NK-92 (cell line): ENCODE data around the gene SH2D6.
"Not testable (repeated sequence)": the region's sequence is repeated elsewhere in the genome, so short reads cannot be mapped to it uniquely, and the experiment has no call there.

Source experiments
- DNase-seq: peaks from one replicate; lab custom pipeline; 2025; ENCODE audit not compliant: unreplicated experiment; lab: John Stamatoyannopoulos, UW

The SH2D6 gene

DNA sequence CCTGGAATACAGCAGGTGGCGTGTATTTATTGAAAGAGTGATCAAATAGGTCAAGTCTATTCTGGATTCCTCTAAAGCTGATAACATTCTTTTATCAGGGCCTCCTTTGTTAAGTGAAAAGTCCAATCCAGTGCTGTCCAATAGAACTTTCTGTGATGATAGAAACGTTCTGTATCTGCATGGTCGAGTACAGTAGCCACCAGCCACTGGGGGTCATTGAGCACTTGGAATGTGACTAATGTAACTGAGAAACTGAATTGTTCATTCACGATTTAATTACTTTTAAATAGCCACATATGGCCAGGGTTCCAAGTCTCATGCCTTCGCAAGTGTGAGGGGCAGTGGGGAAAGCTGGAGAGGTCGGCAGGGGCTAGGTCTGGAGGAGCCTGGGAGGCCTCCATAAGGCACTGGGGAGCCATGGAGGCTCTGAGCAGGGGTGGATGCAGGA, 20.5 kb downstream of the SH2D6 start:
- no peak for DNase-seq

DNA sequence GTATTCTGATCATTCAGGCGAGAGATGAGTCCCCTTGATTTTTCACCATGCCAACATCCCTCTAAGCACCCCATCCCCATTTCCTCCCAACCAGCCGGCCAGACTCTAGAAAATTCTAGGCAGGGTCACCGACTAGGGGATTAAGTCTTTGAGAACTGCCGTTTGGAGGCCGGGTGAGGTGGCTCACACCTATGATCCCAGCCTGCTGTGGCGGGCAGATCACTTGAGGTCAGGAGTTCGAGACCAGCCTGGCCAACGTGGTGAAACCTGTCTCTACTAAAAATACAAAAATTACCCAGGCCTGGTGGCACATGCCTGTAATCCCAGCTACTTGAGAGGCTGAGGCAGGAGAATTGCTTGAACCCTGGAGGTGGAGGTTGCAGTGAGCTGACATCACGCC, 21.1 kb downstream of the SH2D6 start:
- DNase-seq = not testable (repeated sequence)

DNA sequence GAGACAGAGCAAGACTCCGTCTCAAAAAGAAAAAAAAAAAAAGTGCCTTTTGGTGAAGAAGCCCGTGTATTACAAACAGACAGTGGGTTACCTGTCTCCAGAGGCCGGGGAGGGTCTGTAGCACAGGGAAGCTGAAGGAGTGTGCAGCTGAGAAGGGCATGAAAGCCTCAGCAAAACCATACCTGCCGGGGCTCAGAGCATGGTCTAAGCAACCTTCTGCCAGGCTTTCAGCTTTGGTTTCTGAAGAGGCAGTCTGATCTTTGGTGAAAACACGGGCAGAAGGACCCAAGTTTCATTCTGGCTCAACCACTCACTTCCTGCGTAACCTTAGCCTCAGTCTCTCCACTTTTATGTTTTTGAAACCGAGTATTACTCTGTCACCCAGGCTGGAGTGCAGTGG, 21.5 kb downstream of the SH2D6 start:
- no peak for DNase-seq

DNA sequence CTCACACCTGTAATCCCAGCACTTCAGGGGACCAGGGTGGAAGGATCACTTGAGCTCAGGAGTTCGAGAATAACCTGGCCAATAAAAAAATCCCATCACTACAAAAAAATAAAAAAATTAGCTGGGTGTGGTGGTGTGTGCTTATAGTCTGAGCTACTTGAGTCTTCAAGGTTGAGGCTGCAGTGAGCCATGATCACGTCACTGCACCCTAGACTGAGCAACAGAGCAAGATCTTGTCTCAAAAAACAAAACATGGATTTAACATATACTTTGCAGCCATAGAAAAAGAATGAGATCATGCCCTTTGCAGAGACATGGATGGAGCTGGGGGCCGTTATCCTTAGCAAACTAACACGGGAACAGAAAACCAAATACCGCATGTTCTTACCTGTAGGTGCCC, 22.2 kb downstream of the SH2D6 start:
- DNase-seq = no peak

DNA sequence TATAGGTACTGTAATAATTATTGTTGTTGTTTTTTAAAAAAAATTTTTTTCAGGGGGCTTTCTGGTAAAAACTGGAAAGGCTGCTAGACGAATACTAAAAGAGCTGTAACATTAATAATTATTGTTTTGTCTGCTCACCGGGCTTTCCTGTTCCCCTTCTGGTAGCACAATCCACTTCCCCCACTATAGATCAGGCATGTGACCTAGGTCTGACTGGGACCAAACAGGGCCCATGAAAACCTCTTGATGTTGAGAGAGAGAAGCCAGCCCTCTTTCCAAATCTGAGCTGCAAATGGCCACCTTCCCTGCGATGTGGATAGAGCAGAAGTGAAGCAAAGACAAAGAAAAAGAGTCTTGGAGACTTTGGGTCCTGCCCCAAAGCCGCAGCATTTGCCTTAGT, 23.4 kb downstream of the SH2D6 start:
- DNase-seq = no peak

DNA sequence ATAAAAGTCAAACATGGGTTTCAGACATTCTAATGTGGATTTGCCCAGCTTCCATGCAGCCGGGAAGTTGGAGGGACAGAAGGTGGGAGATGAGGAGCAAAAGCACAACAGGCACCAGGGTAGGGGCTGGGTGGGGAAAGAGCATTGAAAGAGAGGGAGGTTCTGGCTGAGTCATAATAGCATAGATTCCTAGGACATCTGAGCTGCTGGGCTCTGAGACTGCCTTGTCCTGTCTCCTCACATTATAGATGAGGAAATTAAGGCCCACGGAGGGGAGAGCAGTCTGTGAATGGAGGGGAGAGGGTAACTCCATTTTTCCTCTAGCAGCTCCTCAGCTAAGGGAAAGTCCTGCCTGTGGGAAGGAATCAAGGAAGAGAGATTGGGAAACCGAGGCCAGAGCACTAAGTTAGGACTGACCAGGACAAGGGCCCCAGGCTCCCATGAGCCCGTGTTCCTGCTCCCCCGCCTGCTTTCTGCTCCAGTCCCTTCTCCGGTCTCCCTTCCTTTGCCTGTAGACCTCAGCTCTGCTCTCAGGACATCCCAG, 26.2 kb downstream of the SH2D6 start:
- DNase-seq = no peak

DNA sequence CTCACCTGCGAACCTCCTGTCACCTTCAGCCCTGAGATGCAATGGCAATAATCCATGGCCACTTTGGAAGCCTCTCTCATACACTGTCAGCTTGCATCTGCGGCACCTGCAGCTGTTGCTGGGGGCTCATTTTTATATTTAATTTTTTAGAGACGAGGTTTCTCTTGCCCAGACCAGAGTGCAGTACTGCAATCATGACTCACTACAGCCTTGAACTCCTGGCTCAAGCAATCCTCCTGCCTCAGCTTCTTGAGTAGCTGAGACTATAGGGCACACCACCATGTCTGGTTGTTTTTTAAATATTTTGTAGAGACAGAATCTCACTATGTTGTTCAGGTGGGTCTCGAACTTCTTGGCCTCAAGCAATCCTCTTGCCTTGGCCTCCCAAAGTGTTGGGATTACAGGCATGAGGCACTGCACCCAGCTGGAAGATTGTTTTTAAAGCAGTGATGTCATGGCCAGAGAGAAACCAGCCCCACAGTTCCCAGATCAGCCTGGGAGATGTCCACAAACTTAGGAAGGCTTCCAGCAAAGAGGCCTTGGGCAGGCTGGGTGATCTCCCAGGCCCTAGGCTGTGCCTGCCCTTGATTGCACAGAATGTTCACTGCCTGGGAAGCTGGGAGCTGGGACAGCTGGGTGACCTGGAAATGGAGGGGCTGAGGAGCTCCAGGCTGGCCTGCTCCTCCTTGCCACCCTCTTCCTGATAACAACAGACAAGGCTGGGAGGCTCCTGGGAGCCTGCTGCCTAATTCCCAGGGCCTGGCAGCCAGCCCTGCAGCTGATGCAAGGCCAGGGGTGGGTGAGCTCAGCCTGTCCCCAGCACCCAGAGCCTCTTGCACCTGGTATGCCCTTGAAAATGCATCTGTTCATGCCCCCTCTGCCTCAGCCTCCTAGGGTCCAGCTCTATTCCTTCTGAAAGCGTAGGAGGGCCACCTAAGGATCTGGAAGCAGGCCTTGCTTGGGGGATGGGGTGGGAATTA, 27.1 kb downstream of the SH2D6 start:
- DNase-seq = no peak

DNA sequence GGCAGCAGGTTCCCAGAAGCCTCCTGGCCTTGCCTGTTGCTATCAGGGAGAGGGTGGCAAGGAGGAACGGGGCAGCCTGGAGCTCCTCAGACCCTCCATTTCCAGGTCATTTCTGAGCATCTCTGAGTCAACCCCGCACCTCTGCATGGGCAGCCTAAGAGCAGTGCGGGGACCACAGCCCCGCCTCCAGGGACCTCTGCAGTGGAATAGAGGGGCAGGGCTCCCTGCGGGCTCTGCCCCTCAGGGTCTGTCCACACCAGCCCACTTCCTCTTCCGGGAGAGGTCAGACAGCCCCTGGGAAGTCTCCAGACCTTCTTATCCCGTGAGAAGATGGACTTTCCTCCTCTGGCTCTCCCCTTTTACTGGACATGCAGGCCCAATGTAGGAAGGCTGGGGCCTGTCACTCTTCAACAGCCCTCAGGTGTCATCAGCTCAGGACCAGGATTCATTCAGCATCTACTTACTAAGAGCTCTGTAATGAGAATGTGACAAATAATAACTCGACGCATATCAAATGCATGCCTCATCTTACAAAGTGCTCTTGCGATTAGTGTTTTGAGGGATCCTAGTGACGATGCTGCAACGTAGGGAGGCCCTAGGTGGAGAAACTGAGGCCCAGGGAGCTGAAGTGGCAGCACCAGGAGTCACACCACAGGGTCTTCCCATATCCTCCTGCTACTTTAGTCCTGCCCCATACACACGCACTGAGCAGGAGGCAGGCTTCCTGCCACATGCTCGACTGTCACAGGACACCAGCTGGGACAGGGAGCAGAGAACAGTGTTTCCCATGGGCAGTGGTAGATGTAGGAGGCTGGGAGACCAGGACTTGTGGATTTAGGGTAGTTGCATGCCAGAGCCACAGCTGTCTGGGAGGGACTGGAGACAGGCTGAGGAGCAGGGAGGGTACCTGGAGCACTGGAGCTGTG, 28.0 kb downstream of the SH2D6 start:
- no peak for DNase-seq

DNA sequence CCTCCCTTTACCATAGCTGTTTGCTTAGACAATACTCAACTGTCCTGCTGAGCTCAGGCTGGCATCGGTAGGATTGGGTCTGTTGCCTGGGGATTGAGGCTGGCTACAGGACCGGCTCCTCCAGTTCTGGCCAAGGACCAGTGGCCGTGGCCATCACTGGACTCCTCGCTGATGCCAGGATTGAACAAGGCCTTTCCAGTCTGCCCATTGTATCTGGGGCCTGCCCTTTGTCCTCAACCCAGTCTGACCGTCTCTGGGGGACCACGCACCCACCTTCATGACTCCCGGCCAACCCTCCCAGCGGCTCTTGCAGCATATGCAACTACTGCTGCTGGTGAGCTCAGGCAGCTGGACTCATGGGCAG, 28.7 kb downstream of the SH2D6 start:
- DNase-seq = no peak

DNA sequence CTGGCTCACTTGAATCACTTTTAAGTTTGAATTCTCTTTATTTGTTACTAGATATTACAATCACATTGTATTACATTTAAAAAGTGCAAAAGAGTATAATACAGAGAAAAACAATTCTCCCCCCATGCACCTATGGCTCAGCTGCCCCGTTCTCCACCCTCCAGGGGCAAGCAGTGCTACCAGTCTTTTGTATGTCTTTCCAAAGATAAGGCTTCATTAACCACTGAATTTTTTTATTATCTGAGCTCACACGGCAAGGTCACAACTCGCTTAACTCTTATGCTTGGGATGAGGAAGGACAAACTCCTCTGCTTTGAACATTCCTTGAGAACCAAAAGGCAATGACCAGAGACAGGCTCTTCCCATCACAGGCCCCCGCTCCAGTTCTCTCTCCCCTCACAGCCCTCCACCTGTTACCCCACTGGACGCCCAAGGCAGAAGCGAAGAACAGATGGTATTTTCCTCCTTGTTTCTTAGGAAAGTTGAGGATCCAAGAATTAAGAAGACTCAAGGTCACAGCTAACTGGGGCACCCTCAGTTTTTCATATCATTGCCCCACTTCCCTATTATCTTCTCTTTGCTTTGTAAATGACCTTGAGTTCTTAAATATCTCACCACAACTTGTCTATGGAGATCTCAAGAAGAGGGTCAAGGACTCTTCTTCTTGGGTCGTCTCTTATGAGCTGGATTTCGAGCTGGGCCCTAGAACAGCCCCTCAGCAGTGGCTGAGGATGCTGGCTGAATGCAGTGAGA, 30.1 kb downstream of the SH2D6 start:
- DNase-seq = no peak

DNA sequence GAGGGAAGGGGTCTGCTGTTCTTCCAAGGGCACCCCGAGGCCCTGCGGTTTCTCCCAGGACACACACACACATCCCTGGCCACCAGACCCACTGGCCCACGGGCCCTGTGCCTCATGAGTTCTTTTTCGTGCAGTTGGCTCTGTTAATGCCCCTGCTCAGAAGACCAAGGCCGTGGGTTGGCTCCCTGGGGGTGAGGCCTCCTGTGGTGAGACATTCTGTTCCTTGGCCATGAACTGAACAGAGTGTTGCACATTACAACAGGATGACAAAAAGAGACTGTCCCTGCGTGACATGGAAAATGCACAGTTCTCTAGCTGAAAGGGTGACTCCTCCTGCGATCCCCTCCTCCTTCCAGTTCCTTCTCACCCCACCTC, 30.7 kb downstream of the SH2D6 start:
- no peak for DNase-seq

DNA sequence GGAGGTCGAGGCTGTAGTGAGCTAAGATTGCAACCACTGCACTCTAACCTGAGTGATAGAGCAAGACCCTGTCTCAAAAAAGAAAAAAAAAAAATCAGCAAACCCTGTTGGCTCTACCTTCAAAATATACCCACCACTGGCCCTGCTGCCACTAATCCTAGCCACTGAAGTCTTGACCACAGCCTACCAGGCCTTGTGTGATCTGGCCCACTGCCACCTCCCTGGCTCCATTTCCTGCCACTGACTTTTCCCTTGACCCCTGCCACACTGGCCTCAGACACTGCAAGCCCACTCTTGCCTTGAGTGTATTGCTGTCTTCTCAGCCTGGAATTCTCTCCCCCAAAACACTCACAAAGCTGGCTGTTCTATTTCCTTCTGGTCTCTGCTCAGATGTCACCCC, 33.7 kb downstream of the SH2D6 start:
- no peak for DNase-seq

DNA sequence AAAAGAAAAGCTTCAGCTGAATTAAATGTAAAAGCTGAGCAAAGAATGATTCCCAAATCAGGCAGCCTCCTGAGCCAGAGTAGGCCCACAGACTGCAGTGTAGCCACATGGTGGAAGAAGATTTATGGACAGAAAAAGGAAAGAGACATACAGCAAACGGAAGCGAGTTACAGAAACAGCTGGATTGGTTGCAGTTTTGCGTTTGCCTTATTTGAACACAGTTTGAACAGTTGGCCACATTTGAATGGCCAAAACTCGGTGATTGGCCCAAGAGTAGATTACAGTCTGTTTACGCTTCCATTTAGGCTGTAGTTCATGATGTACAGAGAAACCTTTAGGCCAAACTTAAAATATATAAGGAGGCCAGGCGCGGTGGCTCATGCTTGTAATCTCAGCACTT, 35.1 kb downstream of the SH2D6 start:
- no peak for DNase-seq

DNA sequence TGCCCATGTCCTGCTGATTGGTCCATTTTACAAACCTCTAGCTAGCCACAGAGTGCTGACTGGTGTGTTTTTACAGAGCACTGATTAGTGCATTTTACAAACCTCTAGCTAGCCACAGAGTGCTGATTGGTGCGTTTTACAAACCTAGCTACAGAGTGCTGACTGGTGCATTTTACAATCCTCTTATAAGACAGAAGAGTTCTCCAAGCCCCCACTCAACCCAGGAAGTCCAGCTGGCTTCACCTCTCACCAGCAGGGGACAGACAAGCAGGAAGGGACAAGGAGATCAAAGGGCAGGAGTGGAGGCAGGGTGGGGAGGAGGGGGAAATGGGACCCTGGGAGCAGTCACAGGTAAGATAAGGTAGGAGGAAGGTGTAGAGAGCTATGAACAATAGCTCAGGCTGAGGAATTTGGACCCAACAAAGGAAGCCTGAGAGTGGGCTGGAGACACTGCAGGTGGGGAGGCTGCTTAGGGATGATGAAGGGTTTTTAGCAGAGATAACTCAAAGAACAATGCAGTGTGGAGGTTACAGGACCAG, 37.1 kb downstream of the SH2D6 start:
- no peak for DNase-seq

DNA sequence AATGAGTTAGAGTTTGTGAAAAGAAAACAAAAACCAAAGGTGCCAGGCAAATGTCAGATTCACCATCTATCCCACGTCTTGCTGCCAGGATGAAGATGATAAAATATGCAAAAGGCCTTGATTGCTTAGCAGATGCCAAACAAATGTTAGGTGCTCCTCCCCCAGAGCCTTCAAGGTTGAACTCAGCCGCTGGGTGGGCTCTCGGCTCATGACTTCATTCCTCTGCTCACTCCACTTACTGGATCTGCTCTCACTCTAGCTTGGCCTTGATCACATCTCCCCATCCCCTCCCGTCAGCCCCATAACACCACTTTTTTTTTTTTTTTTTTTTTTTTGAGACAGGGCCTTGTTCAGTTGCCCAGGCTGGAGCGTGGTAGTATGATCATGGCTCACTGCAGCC, 38.5 kb downstream of the SH2D6 start:
- no peak for DNase-seq

DNA sequence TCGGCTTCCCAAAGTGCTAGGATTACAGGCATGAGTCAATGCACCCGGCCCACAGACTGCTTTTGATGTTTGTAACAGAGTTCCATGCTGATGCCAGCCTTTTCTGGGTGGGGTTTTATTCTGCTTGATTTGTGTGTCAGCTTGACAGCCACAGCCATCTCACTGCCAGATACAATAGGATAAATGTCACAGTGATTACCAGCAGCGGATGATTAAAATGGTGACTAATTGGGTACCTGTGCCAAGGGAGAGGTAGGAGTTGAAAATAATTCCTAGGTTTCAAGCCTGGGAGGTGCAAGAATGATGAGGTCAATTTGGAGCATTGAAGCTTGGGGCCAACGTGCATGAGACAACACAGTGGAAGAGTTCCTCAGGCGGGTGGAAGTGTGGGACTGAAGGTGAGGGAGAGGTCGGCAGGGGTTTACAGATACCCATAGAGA, 39.4 kb downstream of the SH2D6 start:
- DNase-seq = no peak

DNA sequence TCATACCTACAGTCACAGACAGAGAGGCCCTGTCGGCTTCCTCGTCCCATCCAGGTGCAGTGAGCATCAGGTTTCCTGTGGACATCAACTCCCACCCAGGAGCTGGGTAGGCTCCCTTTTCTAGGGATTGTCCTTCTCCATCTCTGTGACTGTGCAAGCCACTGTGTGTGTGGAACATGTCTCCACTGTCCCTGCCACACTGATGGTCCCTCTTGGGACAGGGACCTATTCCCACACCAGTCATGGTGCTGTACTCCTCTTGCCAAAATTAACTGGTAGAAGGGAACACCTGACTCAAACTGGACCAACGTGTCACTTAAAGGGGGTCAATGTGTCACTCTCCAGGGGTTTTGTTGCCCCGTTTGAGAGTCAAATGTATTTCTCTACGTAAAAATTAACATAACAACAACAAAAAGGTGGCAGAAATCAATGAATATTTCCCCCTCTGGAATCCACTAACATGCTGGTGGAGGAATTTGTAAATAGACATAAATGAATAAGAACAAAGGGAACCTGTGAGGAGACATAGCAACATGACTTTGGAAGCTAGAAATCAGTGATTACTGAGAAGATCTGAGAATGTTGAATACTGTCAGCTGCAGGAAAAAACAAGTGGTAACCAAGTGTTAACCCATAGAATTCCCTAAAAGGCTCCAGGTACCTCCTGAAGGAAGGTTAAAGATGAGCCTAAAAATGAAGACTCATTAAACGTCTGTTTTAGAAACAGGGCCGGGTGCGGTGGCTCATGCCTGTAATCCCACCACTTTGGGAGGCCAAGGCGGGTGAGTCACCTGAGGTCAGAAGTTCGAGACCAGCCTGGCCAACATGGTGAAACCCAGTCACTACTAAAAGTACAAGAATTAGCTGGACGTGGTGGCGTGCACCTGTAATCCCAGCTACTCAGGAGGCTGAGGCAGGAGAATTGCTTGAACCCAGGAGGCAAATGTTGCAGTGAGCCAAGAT, 40.4 kb downstream of the SH2D6 start:
- DNase-seq = no peak

DNA sequence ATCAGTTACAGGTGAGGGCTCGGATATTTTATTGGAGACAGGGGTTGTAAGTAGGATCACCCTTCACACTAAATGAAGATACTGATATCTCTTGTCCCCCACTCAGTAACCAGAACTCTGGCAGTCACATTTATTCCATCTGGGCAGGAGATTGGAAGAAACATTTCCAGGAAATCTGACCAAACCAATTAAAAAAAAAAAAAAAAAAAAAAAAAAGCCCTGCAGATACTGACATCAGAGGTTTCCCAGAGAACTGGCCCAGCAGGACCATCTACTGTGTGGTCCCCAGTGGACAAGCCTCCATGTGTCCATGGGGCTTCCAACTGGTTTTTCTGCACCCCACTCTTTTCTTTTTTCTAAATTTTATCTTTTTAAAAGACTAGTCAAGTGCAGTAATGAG, 41.3 kb downstream of the SH2D6 start:
- DNase-seq = no peak

DNA sequence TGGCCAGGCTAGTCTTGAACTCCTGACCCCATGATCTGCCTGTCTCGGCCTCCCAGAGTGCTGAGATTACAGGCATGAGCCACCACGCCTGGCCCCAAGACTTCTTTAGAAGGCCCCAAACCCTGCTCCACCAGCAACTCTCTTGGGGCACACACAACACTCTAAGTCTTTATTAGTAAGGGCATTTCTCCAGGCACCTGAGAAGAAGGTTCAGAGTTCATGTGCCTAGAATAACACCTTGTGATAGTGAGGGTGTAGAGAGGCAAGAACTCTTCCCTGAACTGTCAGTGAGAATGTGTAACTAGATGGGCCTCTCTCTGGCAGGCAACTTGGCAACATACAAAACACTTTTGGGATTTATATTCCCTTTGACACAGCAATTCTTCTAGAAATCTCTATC, 43.8 kb downstream of the SH2D6 start:
- DNase-seq = no peak
